ENCODE data around the gene FUT6.
"Not testable (repeated sequence)": the region's sequence is repeated elsewhere in the genome, so short reads cannot be mapped to it uniquely, and the experiment has no call there.

Gene FUT6

GRCh38 chr19:5785423-5785822 is 54.1 kb downstream of the FUT6 start:
- no peak for TF ChIP-seq CTCF (conservative IDR thresholded peaks at IDR 0.05; ENCODE audit: low read depth, low read length)
- no peak for DNase-seq (ENCODE audit: low read depth)
- no peak overlapping the region for H3K4me3 ChIP-seq (ENCODE audit: low read length)

- TF ChIP-seq CTCF (conservative IDR thresholded peaks at IDR 0.05; ENCODE audit: low read depth, low read length), result no peak
- H3K4me3 ChIP-seq (ENCODE audit: low read length), result no peak within 1 kb of the TSS
- DNase-seq (ENCODE audit: low read depth), result no peak
Observed at GRCh38 chr19:5784581-5785147, 54.8 kb downstream of the FUT6 start, which contains the start of gene PRR22. Gene PRR22, minus strand, starts transcription at chr19:5784746. Its CDS starts 86 bp downstream, at chr19:5784660.

- no peak for TF ChIP-seq CTCF (conservative IDR thresholded peaks at IDR 0.05; ENCODE audit: low read depth, low read length)
- H3K4me3 ChIP-seq (ENCODE audit: low read length), result no peak overlapping the region
- DNase-seq (ENCODE audit: low read depth), result no peak
Observed at GRCh38 chr19:5782945-5783919, 56.3 kb downstream of the FUT6 start.

- H3K4me3 ChIP-seq (ENCODE audit: low read length), result no peak overlapping the region
- no peak for DNase-seq (ENCODE audit: low read depth)
- TF ChIP-seq CTCF (conservative IDR thresholded peaks at IDR 0.05; ENCODE audit: low read depth, low read length), result no peak
Observed at GRCh38 chr19:5782322-5782721, 57.2 kb downstream of the FUT6 start.

GRCh38 chr19:5780916-5781315 is 58.6 kb downstream of the FUT6 start:
- not testable (repeated sequence) for H3K4me3 ChIP-seq (ENCODE audit: low read length)

More at GRCh38 chr19:5780916-5781315, 58.6 kb downstream of the FUT6 start:
- DNase-seq (ENCODE audit: low read depth), result not testable (repeated sequence)
